ENCODE measurements around the gene KHDRBS1.
"Not testable (repeated sequence)": the region's sequence is repeated elsewhere in the genome, so short reads cannot be mapped to it uniquely, and the experiment has no call there.

Gene KHDRBS1

GRCh38 chr1:32062867-32063230, 49.2 kb downstream of the KHDRBS1 start:
- no peak for FAIRE-seq

GRCh38 chr1:32063261-32063681, 49.6 kb downstream of the KHDRBS1 start:
- DNase-seq (ENCODE audit: insufficient read length, low spot score), result peak; percentile 10
- no peak for FAIRE-seq

More at GRCh38 chr1:32062867-32063230, 49.2 kb downstream of the KHDRBS1 start:
- no peak for DNase-seq (ENCODE audit: insufficient read length, low spot score)

- DNase-seq (ENCODE audit: insufficient read length, low spot score); FAIRE-seq: not testable (repeated sequence)
Measured at GRCh38 chr1:32065613-32066488, 52.2 kb downstream of the KHDRBS1 start.

- DNase-seq (ENCODE audit: insufficient read length, low spot score) (peak; percentile 13), FAIRE-seq (peak; percentile 60)
Measured at GRCh38 chr1:32066489-32066873, 52.8 kb downstream of the KHDRBS1 start.

GRCh38 chr1:32068957-32069588, 55.4 kb downstream of the KHDRBS1 start:
- FAIRE-seq (no peak), DNase-seq (ENCODE audit: insufficient read length, low spot score) (no peak)

GRCh38 chr1:32071758-32072621, 58.3 kb downstream of the KHDRBS1 start:
- no peak for DNase-seq (ENCODE audit: insufficient read length, low spot score)
- FAIRE-seq, result peak; percentile 21

GRCh38 chr1:32072622-32073298, 59.1 kb downstream of the KHDRBS1 start, which contains the start of gene TMEM39B:
TMEM39B (plus strand) TSS chr1:32072939; CDS start chr1:32073048, 109 bp downstream.
- DNase-seq (ENCODE audit: insufficient read length, low spot score) (peak; percentile 88), FAIRE-seq (peak; percentile 82)

- peak; percentile 87 for FAIRE-seq
- DNase-seq (ENCODE audit: insufficient read length, low spot score), result no peak
Measured at GRCh38 chr1:32073299-32074229, 59.9 kb downstream of the KHDRBS1 start.

GRCh38 chr1:32074841-32075240, 61.2 kb downstream of the KHDRBS1 start:
- FAIRE-seq, result no peak
- no peak for DNase-seq (ENCODE audit: insufficient read length, low spot score)

GRCh38 chr1:32077451-32077850, 63.8 kb downstream of the KHDRBS1 start:
- DNase-seq (ENCODE audit: insufficient read length, low spot score) (no peak), FAIRE-seq (no peak)

- FAIRE-seq (no peak), DNase-seq (ENCODE audit: insufficient read length, low spot score) (no peak)
Measured at GRCh38 chr1:32082022-32082421, 68.4 kb downstream of the KHDRBS1 start.

GRCh38 chr1:32086381-32086780, 72.7 kb downstream of the KHDRBS1 start:
- DNase-seq (ENCODE audit: insufficient read length, low spot score); FAIRE-seq: not testable (repeated sequence)

- FAIRE-seq, result no peak
Measured at GRCh38 chr1:32091176-32091575, 77.5 kb downstream of the KHDRBS1 start.

GRCh38 chr1:32091591-32091990, 77.9 kb downstream of the KHDRBS1 start:
- FAIRE-seq, result no peak

More at GRCh38 chr1:32091176-32091575, 77.5 kb downstream of the KHDRBS1 start:
- DNase-seq (ENCODE audit: insufficient read length, low spot score), result no peak

More at GRCh38 chr1:32091591-32091990, 77.9 kb downstream of the KHDRBS1 start:
- no peak for DNase-seq (ENCODE audit: insufficient read length, low spot score)
